ENCODE data around the gene PPP1R18. TPM values are rescaled to one million over a fixed set of nuclear protein-coding genes. Genes with fewer than 3 reads are reported as not detected.

Gene PPP1R18
- total RNA-seq, 1 donor from 2014 or later, result 33.1 TPM

DNA sequence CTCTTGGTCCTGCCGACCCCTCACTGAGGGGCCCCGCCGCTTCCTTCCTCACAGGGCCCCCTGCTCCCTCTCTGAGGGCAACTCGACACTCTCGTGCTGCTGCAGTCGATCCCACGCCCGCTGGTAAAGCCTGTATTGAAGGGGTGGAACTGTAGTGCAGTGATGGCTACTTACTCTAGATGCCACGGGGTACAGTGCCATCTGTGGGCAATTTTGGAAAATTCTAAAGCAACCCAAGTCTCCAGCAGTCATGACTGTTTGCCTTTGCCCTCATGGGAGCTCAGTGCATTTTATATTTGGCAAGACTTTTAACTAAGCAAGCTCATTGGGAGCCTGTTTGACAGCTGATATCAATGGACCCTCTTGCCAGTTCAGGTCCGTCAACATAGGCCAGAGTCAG is 46.0 kb downstream of the PPP1R18 start:
- H3K27ac Mint-ChIP-seq, result no peak overlapping the region

DNA sequence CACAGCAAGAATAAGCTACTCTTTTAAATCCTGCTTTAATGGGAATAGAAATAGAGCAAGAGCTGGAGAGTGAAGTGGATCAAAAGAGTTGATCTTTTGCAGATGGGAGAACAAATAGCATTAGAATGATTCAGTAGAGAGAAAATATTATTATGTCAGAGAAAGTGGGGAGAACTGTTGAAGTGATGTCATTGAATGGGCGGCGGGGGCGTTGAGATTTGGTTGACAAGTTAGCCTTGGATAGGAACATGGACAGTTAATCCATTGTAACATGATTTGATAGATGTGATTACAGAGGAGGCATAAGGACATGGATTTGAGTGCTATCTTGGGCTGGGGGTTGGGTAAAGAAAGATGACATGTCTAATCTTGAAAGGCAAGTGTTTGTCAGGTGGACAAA is 50.6 kb downstream of the PPP1R18 start:
- no peaks in the 10 kb centered on the region for H3K4me1 Mint-ChIP-seq (ENCODE audit: unreplicated experiment)
- H3K36me3 Mint-ChIP-seq, result peaks cover 40% of the 10 kb centered on the region
- no peaks in the 10 kb centered on the region for H3K27me3 Mint-ChIP-seq
- DNase-seq (ENCODE audit: extremely low spot score, unreplicated experiment), result no peak
- H3K27ac Mint-ChIP-seq, result no peak overlapping the region
- H3K4me3 Mint-ChIP-seq, result no peak overlapping the region
- TF ChIP-seq, protein P1, sequence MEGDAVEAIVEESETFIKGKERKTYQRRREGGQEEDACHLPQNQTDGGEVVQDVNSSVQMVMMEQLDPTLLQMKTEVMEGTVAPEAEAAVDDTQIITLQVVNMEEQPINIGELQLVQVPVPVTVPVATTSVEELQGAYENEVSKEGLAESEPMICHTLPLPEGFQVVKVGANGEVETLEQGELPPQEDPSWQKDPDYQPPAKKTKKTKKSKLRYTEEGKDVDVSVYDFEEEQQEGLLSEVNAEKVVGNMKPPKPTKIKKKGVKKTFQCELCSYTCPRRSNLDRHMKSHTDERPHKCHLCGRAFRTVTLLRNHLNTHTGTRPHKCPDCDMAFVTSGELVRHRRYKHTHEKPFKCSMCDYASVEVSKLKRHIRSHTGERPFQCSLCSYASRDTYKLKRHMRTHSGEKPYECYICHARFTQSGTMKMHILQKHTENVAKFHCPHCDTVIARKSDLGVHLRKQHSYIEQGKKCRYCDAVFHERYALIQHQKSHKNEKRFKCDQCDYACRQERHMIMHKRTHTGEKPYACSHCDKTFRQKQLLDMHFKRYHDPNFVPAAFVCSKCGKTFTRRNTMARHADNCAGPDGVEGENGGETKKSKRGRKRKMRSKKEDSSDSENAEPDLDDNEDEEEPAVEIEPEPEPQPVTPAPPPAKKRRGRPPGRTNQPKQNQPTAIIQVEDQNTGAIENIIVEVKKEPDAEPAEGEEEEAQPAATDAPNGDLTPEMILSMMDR (conservative IDR thresholded peaks at IDR 0.05), result no peak
- no peaks in the 10 kb centered on the region for H3K9me3 Mint-ChIP-seq

More for the DNA sequence above, 46.0 kb downstream of the PPP1R18 start:
- no peak for DNase-seq (ENCODE audit: extremely low spot score, unreplicated experiment)
- H3K36me3 Mint-ChIP-seq, result peaks cover 32% of the 10 kb centered on the region
- H3K4me3 Mint-ChIP-seq, result no peak overlapping the region
- TF ChIP-seq, protein P1 (conservative IDR thresholded peaks at IDR 0.05), result no peak
- no peaks in the 10 kb centered on the region for H3K27me3 Mint-ChIP-seq
- no peaks in the 10 kb centered on the region for H3K9me3 Mint-ChIP-seq
- H3K4me1 Mint-ChIP-seq (ENCODE audit: unreplicated experiment), result no peaks in the 10 kb centered on the region

DNA sequence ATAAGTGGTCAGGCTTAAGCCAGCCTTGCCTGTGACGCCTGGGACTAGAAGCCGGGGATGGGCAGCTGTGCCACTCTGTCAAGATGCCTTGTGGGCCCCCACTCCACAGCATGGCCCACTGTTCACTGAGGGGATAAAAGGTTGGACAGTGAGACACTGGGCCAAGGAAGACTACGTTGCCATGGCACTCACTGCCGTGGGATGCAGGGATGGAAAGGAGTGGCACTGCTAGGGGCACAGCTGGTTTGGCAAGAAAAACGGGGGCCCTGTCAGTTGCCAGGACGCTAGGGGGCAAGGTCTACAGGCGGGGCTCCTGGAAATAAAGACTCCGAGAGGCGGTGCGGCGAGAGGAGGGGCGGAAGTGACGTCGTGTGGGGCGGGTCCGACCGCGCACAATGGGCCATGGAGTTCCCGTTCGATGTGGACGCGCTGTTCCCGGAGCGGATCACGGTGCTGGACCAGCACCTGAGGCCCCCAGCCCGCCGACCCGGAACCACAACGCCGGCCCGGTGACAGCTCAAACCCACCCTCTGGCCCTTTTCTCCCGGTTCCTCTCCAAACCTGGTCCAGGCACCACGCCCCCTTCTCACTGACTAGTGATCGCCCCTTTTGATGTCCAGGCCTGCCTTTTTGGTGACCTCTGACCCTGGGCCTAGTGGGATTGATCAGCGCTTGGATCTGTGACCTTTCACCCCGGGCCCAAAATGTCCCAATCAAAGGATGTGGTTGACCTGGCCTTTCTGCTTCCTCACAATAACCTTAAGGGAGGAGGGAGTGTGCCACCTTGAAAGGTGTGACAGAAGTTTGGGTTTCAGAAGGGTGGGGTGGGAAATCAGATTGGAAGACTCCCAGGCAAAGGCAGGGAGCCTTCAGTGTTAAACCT is 59.7 kb downstream of the PPP1R18 start, which contains the start of gene ATAT1:
ATAT1 (plus strand) TSS at position 391 of the 883 bp plus-strand sequence.
- peak; percentile 84 for DNase-seq (ENCODE audit: extremely low spot score, unreplicated experiment)
- Mint-ChIP-seq H3K36me3 (peaks cover 32% of the 10 kb centered on the region), H3K4me3 (peak within 1 kb of the TSS; percentile 94), H3K9me3 (no peaks in the 10 kb centered on the region), H3K4me1 (ENCODE audit: unreplicated experiment) (peaks cover 20% of the 10 kb centered on the region), H3K27ac (peak within 1 kb of the TSS; percentile 95), H3K27me3 (no peaks in the 10 kb centered on the region)
- TF ChIP-seq, protein P1 (conservative IDR thresholded peaks at IDR 0.05), result peak; percentile 62

Other genes starting within 250 kb of the PPP1R18 start
- 50.8 and 109 TPM in 2 replicates for gene HLA-E, start 197.1 kb downstream of the PPP1R18 start, total RNA-seq (ENCODE audit: low replicate concordance)
- gene GNL1, start 130.2 kb downstream of the PPP1R18 start, total RNA-seq (ENCODE audit: low replicate concordance), result 59.3 and 67.1 TPM in 2 replicates
- gene PRR3, start 129.3 kb downstream of the PPP1R18 start, total RNA-seq (ENCODE audit: low replicate concordance), result 10.7 and 32.5 TPM in 2 replicates
- 64.2 and 69.2 TPM in 2 replicates for gene ABCF1, start 115.2 kb downstream of the PPP1R18 start, total RNA-seq (ENCODE audit: low replicate concordance)
- gene PPP1R10, start 69.4 kb downstream of the PPP1R18 start, total RNA-seq (ENCODE audit: low replicate concordance), result 84.3 and 116 TPM in 2 replicates
- 39.8 and 45.3 TPM in 2 replicates for gene MRPS18B, start 68.8 kb downstream of the PPP1R18 start, total RNA-seq (ENCODE audit: low replicate concordance)
- gene ATAT1, start 59.8 kb downstream of the PPP1R18 start, total RNA-seq (ENCODE audit: low replicate concordance), result 23.1 and 47.0 TPM in 2 replicates
- gene C6orf136, start 39.5 kb downstream of the PPP1R18 start, total RNA-seq (ENCODE audit: low replicate concordance), result 16.0 and 27.1 TPM in 2 replicates
- gene DHX16, start 13.6 kb downstream of the PPP1R18 start, total RNA-seq (ENCODE audit: low replicate concordance), result 29.0 and 29.6 TPM in 2 replicates
- gene NRM, start 4.3 kb upstream of the PPP1R18 start, total RNA-seq (ENCODE audit: low replicate concordance), result 21.8 and 48.9 TPM in 2 replicates
- gene MDC1, start 30.6 kb upstream of the PPP1R18 start, total RNA-seq (ENCODE audit: low replicate concordance), result 30.1 and 71.3 TPM in 2 replicates
- 560 and 1,225 TPM in 2 replicates for gene TUBB, start 33.7 kb upstream of the PPP1R18 start, total RNA-seq (ENCODE audit: low replicate concordance)
- gene FLOT1, start 56.0 kb upstream of the PPP1R18 start, total RNA-seq (ENCODE audit: low replicate concordance), result 72.9 and 94.8 TPM in 2 replicates
- 24.3 and 40.1 TPM in 2 replicates for gene IER3, start 57.9 kb upstream of the PPP1R18 start, total RNA-seq (ENCODE audit: low replicate concordance)
- 197 and 315 TPM in 2 replicates for gene DDR1, start 197.9 kb upstream of the PPP1R18 start, total RNA-seq (ENCODE audit: low replicate concordance)
- 40.8 and 78.7 TPM in 2 replicates for gene GTF2H4, start 221.6 kb upstream of the PPP1R18 start, total RNA-seq (ENCODE audit: low replicate concordance)
- 43.8 and 79.4 TPM in 2 replicates for gene VARS2, start 227.6 kb upstream of the PPP1R18 start, total RNA-seq (ENCODE audit: low replicate concordance)
- 2.7 and 3.6 TPM in 2 replicates for gene SFTA2, start 245.5 kb upstream of the PPP1R18 start, total RNA-seq (ENCODE audit: low replicate concordance)